HCT116 (cell line): Measurements from ENCODE around the gene MBOAT7. TPM values are rescaled to one million over a fixed set of nuclear protein-coding genes. Genes with fewer than 3 reads are reported as not detected.

ENCODE experiments used
- ATAC-seq: fragments of 200-7000 bp; cut with Tn5 transposase; 2 replicates; pipeline ENCODE4 v1.9.1; 2020; ENCODE audit warnings: mild to moderate bottlenecking, moderate library complexity
- BruUV-seq: library from RNA; stranded (reverse); fragments of 400-500 nt; replicated peaks from 2 replicates; lab custom pipeline; 2021; lab: Mats Ljungman, UMichigan
- CTCF ChIA-PET: fragments of 300-600 bp; sonication (Branson Sonifier 250); formaldehyde crosslinking; loops from one replicate; lab custom pipeline; 2021; ENCODE audit warnings: antibody characterized with exemption; lab: Charles Lee
- POLR2A ChIA-PET: fragments of 300-600, 350-600 bp; sonication (Branson Sonifier 250); formaldehyde crosslinking; loops from one replicate; lab custom pipeline; 2021; ENCODE audit warnings: antibody characterized with exemption; lab: Charles Lee
- RAD21 ChIA-PET, 2 experiments: fragments of 300-600 bp; sonication (Branson Sonifier 250); formaldehyde crosslinking; loops; one replicate each; lab custom pipeline; 2023; ENCODE audit warnings: low total read pairs in 2 of 2; ENCODE audit not compliant: uncharacterized antibody in 2 of 2, unreplicated experiment in 2 of 2, low non-redundant PET in 1 of 2; lab: Charles Lee
- DNase-seq: peaks from one replicate; pipeline ENCODE4 v3.0.0-alpha.2; 2010; ENCODE audit warnings: low read depth, low spot score
- H2AFZ ChIP-seq: fragments of 200-600 bp; shearing (Covaris generic), sonication (generic); 2 replicates; pipeline ENCODE4 v1.6.1; 2017; ENCODE audit warnings: low read depth, mixed run types, mixed read lengths, antibody characterized with exemption, low read length; ENCODE audit not compliant: poor library complexity, severe bottlenecking
- H3K27ac ChIP-seq: 2 replicates; pipeline ENCODE4 v1.5.1; 2012; ENCODE audit warnings: low read depth, low read length
- H3K27me3 ChIP-seq: fragments of 200-600 bp; sonication (generic); 2 replicates; pipeline ENCODE4 v1.6.1; 2016; ENCODE audit warnings: mixed run types, low read length, mixed read lengths; ENCODE audit not compliant: insufficient read depth
- H3K36me3 ChIP-seq, 2 experiments: fragments of 200-500 bp in 1 of 2; fragments of 200-600 bp in 1 of 2; sonication (Bioruptor generic) in 1 of 2; sonication (generic) in 1 of 2; 2 replicates each; pipeline versions ENCODE4 v1.5.1 to v1.6.1; 2014 to 2016; ENCODE audit warnings: low read length in 2 of 2, inconsistent platforms in 1 of 2, mixed read lengths in 1 of 2, mixed run types in 1 of 2; ENCODE audit not compliant: insufficient read depth in 2 of 2, control insufficient read depth in 1 of 2
- H3K4me1 ChIP-seq, 2 experiments: fragments of 200-600 bp in 1 of 2; sonication (generic) in 1 of 2; 2 replicates each; pipeline versions ENCODE4 v1.5.1 to v1.6.1; 2012 to 2017; ENCODE audit warnings: low read length in 2 of 2, inconsistent platforms in 1 of 2, mild to moderate bottlenecking in 1 of 2, mixed read lengths in 1 of 2, mixed run types in 1 of 2, moderate library complexity in 1 of 2; ENCODE audit not compliant: insufficient read depth in 2 of 2, control insufficient read depth in 1 of 2
- H3K4me2 ChIP-seq: fragments of 200-600 bp; sonication (generic); 2 replicates; pipeline ENCODE4 v1.6.1; 2017; ENCODE audit warnings: mixed run types, low read length, mixed read lengths
- H3K4me3 ChIP-seq, 2 experiments: fragments of 200-600 bp in 1 of 2; sonication (generic) in 1 of 2; replicated peaks in 1 of 2; 2 replicates each; pipeline ENCODE4 v1.5.1; 2011 to 2016; ENCODE audit warnings: low read length in 2 of 2, control low read depth in 1 of 2, low read depth in 1 of 2, mild to moderate bottlenecking in 1 of 2, mixed read lengths in 1 of 2, mixed run types in 1 of 2
- H3K79me2 ChIP-seq: fragments of 200-600 bp; sonication (generic); 2 replicates; pipeline ENCODE4 v1.6.1; 2017; ENCODE audit warnings: mild to moderate bottlenecking, mixed run types, low read length, moderate library complexity, mixed read lengths; ENCODE audit not compliant: insufficient read depth
- H3K9ac ChIP-seq: fragments of 200-600 bp; sonication (generic); 2 replicates; pipeline ENCODE4 v1.6.1; 2016; ENCODE audit warnings: low read length, mixed read lengths
- H3K9me2 ChIP-seq: fragments of 200-600 bp; sonication (generic), shearing (Covaris generic); 2 replicates; pipeline ENCODE4 v1.6.1; 2017; ENCODE audit warnings: mixed run types, mild to moderate bottlenecking, moderate library complexity; ENCODE audit not compliant: insufficient read depth
- H3K9me3 ChIP-seq, 2 experiments: fragments of 200-500 bp in 1 of 2; fragments of 200-600 bp in 1 of 2; sonication (Bioruptor generic) in 1 of 2; sonication (generic) in 1 of 2; 2 replicates each; pipeline ENCODE4 v1.6.1; 2014 to 2017; ENCODE audit warnings: low read length in 2 of 2, mixed read lengths in 2 of 2, inconsistent platforms in 1 of 2, low read depth in 1 of 2, mild to moderate bottlenecking in 1 of 2, mixed run types in 1 of 2, moderate library complexity in 1 of 2; ENCODE audit not compliant: control insufficient read depth in 1 of 2, insufficient read depth in 1 of 2
- H4K20me1 ChIP-seq: fragments of 200-600 bp; sonication (generic), shearing (Covaris generic); 2 replicates; pipeline ENCODE4 v1.6.1; 2017; ENCODE audit warnings: mixed run types, mild to moderate bottlenecking, moderate library complexity; ENCODE audit not compliant: insufficient read depth
- CBX3 ChIP-seq: IDR thresholded peaks from 2 replicates; pipeline ENCODE4 v1.6.1; 2012; ENCODE audit warnings: low read depth
- CEBPB ChIP-seq: IDR thresholded peaks from 2 replicates; pipeline ENCODE4 v1.6.1; 2012; ENCODE audit warnings: low read depth
- EGR1 ChIP-seq: IDR thresholded peaks from 2 replicates; pipeline ENCODE4 v1.6.1; 2012; ENCODE audit warnings: low read depth
- ELF1 ChIP-seq: IDR thresholded peaks from 2 replicates; pipeline ENCODE4 v1.6.1; 2012; ENCODE audit warnings: low read depth, borderline replicate concordance
- EZH2 ChIP-seq: fragments of 200-600 bp; sonication (generic); IDR thresholded peaks from 2 replicates; pipeline ENCODE4 v1.6.1; 2017; ENCODE audit warnings: antibody characterized with exemption, mixed run types
- EZH2phosphoT487 ChIP-seq: fragments of 200-600 bp; IDR thresholded peaks from 2 replicates; pipeline ENCODE4 v1.6.1; 2018; ENCODE audit warnings: antibody characterized with exemption, borderline replicate concordance
- FOSL1 ChIP-seq: IDR thresholded peaks from 2 replicates; pipeline ENCODE4 v1.6.1; 2012; ENCODE audit warnings: low read depth
- JUND ChIP-seq: IDR thresholded peaks from 2 replicates; pipeline ENCODE4 v1.6.1; 2012
- POLR2A ChIP-seq: IDR thresholded peaks from 2 replicates; pipeline ENCODE4 v1.7.0; 2011; ENCODE audit warnings: borderline replicate concordance; ENCODE audit not compliant: insufficient read depth, insufficient read length; ENCODE audit errors: extremely low read depth
- POLR2AphosphoS5 ChIP-seq: IDR thresholded peaks from 2 replicates; pipeline ENCODE4 v1.6.1; 2011; ENCODE audit warnings: mild to moderate bottlenecking, low read depth, low read length, moderate library complexity
- SIN3A ChIP-seq: IDR thresholded peaks from 2 replicates; pipeline ENCODE4 v1.6.1; 2012; ENCODE audit warnings: low read depth
- SP1 ChIP-seq: IDR thresholded peaks from 2 replicates; pipeline ENCODE4 v1.6.1; 2012; ENCODE audit warnings: low read depth
- SRF ChIP-seq: IDR thresholded peaks from 2 replicates; pipeline ENCODE4 v1.6.1; 2012; ENCODE audit warnings: low read depth
- TCF7L2 ChIP-seq: IDR thresholded peaks from 2 replicates; pipeline ENCODE4 v1.7.0; 2011; ENCODE audit warnings: borderline replicate concordance, inconsistent platforms; ENCODE audit not compliant: insufficient read depth, insufficient read length; ENCODE audit errors: extremely low read depth
- YY1 ChIP-seq: IDR thresholded peaks from 2 replicates; pipeline ENCODE4 v1.6.1; 2011; ENCODE audit warnings: low read length, low read depth, moderate library complexity, mild to moderate bottlenecking; ENCODE audit not compliant: insufficient replicate concordance; ENCODE audit errors: extremely low read depth
- ZFX ChIP-seq: fragments of 450-650 bp; IDR thresholded peaks from 2 replicates; pipeline ENCODE4 v1.6.1; 2017
- intact Hi-C: fragments of 100-400 bp; cut with micrococcal nuclease; formaldehyde crosslinking; loops from 2 replicates; pipeline ENCODE4 v1.10.0; 2022
- total RNA-seq: library from RNA; stranded (reverse); gene quantifications from one replicate; pipeline ENCODE4 v1.2.1, GENCODE V29; 2021; ENCODE audit not compliant: unreplicated experiment
- TF ChIP-seq, protein P1 (sequence below): IDR thresholded peaks from 2 replicates; pipeline ENCODE4 v1.6.1; 2011; ENCODE audit warnings: mild to moderate bottlenecking, low read length, moderate library complexity; ENCODE audit not compliant: insufficient replicate concordance; ENCODE audit errors: extremely low read depth
- TF ChIP-seq, protein P2 (sequence below): IDR thresholded peaks from 2 replicates; pipeline ENCODE4 v1.6.1; 2012; ENCODE audit warnings: low read depth
- TF ChIP-seq, protein P3 (sequence below), 3 experiments: fragments of 200-600 bp in 1 of 3; sonication (generic) in 1 of 3; IDR thresholded peaks in 2 of 3; conservative IDR thresholded peaks in 1 of 3; 2 replicates each; pipeline ENCODE4 v1.5.1; 2012 to 2017; ENCODE audit warnings: low read depth in 2 of 3, low read length in 2 of 3, antibody characterized with exemption in 1 of 3, borderline replicate concordance in 1 of 3, control low read depth in 1 of 3, mild to moderate bottlenecking in 1 of 3, mixed read lengths in 1 of 3, mixed run types in 1 of 3, moderate library complexity in 1 of 3; ENCODE audit not compliant: insufficient read depth in 1 of 3
- TF ChIP-seq, protein P4 (sequence below): IDR thresholded peaks from 2 replicates; pipeline ENCODE4 v1.6.1; 2012

MBOAT7 gene
- total RNA-seq, 1 experiment from 2014 or later: 113 TPM

DNA sequence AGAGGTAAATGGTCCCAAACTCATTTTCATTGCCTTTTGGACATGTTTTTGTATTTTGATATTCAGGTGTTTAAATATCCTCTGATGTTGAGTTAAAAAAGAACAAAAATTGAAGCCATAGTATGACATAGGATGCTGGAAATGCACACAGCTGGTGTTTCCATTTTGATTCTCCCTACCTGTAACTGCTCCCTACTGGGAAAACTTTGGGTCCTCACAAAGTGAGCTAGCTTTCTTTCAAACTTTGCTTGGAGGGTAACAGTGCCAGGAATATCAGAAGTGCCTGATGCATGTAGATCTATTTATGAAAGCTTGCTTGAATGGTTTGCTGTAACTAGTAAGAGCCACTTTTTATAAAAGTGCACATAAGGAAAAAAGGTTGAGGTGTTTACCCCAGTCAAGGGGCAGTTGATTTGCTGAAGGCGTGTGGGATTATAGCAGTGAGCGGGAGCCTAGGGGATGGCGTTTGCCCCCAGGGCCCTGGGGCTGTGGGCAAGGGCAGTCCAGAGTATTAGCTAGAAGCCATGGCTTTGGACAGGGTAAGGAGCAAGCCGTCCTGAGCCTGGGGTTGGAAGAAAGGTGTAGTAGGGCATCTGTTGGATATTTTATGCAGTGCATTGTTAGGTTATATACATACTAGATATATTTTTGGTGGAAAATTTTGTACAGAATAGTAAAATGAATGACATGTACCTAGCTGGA is 15.5 kb upstream of the MBOAT7 start:
- intact Hi-C loops: no loop called here
- Histone ChIP-seq H3K4me3 (no peak overlapping the region), H3K9me2 (no peaks in the 10 kb centered on the region), H3K27ac (no peak overlapping the region), H2AFZ (no peak overlapping the region), H3K36me3 (peaks cover 55 to 72% of the 10 kb centered on the region in 2 experiments), H3K79me2 (peaks cover 78% of the 10 kb centered on the region), H3K9ac (no peak overlapping the region), H3K27me3 (no peaks in the 10 kb centered on the region), H4K20me1 (peaks cover 73% of the 10 kb centered on the region; the same call in 1 of the 2 replicates), H3K4me1 (peaks cover 18 to 64% of the 10 kb centered on the region in 2 experiments), H3K9me3 (no peaks in the 10 kb centered on the region), H3K4me2 (no peak overlapping the region)
- TF ChIP-seq CEBPB: no peak
- TF ChIP-seq, protein P1, sequence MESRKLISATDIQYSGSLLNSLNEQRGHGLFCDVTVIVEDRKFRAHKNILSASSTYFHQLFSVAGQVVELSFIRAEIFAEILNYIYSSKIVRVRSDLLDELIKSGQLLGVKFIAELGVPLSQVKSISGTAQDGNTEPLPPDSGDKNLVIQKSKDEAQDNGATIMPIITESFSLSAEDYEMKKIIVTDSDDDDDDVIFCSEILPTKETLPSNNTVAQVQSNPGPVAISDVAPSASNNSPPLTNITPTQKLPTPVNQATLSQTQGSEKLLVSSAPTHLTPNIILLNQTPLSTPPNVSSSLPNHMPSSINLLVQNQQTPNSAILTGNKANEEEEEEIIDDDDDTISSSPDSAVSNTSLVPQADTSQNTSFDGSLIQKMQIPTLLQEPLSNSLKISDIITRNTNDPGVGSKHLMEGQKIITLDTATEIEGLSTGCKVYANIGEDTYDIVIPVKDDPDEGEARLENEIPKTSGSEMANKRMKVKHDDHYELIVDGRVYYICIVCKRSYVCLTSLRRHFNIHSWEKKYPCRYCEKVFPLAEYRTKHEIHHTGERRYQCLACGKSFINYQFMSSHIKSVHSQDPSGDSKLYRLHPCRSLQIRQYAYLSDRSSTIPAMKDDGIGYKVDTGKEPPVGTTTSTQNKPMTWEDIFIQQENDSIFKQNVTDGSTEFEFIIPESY: no peak
- no peak for TF ChIP-seq EZH2phosphoT487
- no peak for TF ChIP-seq EGR1
- TF ChIP-seq FOSL1: no peak
- TF ChIP-seq ELF1: no peak
- TF ChIP-seq POLR2A: no peak
- TF ChIP-seq, protein P2, sequence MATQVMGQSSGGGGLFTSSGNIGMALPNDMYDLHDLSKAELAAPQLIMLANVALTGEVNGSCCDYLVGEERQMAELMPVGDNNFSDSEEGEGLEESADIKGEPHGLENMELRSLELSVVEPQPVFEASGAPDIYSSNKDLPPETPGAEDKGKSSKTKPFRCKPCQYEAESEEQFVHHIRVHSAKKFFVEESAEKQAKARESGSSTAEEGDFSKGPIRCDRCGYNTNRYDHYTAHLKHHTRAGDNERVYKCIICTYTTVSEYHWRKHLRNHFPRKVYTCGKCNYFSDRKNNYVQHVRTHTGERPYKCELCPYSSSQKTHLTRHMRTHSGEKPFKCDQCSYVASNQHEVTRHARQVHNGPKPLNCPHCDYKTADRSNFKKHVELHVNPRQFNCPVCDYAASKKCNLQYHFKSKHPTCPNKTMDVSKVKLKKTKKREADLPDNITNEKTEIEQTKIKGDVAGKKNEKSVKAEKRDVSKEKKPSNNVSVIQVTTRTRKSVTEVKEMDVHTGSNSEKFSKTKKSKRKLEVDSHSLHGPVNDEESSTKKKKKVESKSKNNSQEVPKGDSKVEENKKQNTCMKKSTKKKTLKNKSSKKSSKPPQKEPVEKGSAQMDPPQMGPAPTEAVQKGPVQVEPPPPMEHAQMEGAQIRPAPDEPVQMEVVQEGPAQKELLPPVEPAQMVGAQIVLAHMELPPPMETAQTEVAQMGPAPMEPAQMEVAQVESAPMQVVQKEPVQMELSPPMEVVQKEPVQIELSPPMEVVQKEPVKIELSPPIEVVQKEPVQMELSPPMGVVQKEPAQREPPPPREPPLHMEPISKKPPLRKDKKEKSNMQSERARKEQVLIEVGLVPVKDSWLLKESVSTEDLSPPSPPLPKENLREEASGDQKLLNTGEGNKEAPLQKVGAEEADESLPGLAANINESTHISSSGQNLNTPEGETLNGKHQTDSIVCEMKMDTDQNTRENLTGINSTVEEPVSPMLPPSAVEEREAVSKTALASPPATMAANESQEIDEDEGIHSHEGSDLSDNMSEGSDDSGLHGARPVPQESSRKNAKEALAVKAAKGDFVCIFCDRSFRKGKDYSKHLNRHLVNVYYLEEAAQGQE: no peak
- TF ChIP-seq SP1: no peak
- TF ChIP-seq EZH2: no peak
- no peak for TF ChIP-seq TCF7L2
- TF ChIP-seq JUND: no peak
- no peak for TF ChIP-seq SRF
- TF ChIP-seq SIN3A: no peak
- no peak for TF ChIP-seq ZFX
- no peak for TF ChIP-seq POLR2AphosphoS5
- no peak for TF ChIP-seq YY1
- TF ChIP-seq, protein P3, sequence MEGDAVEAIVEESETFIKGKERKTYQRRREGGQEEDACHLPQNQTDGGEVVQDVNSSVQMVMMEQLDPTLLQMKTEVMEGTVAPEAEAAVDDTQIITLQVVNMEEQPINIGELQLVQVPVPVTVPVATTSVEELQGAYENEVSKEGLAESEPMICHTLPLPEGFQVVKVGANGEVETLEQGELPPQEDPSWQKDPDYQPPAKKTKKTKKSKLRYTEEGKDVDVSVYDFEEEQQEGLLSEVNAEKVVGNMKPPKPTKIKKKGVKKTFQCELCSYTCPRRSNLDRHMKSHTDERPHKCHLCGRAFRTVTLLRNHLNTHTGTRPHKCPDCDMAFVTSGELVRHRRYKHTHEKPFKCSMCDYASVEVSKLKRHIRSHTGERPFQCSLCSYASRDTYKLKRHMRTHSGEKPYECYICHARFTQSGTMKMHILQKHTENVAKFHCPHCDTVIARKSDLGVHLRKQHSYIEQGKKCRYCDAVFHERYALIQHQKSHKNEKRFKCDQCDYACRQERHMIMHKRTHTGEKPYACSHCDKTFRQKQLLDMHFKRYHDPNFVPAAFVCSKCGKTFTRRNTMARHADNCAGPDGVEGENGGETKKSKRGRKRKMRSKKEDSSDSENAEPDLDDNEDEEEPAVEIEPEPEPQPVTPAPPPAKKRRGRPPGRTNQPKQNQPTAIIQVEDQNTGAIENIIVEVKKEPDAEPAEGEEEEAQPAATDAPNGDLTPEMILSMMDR (IDR thresholded peaks at IDR 0.05 in 2 of 3, conservative IDR thresholded peaks at IDR 0.05 in 1 of 3; ENCODE audit: borderline replicate concordance in 1 of 3, insufficient read depth in 1 of 3, low read depth in 2 of 3, low read length in 2 of 3): no peak
- no peak for TF ChIP-seq CBX3
- TF ChIP-seq, protein P4, sequence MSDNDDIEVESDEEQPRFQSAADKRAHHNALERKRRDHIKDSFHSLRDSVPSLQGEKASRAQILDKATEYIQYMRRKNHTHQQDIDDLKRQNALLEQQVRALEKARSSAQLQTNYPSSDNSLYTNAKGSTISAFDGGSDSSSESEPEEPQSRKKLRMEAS: no peak
- DNase-seq (no peak), ATAC-seq (no peak)
- no TSS peak for BruUV-seq
- RAD21 ChIA-PET: no interaction called here
- CTCF ChIA-PET: no interaction called here
- POLR2A ChIA-PET: interaction anchor here (1.7 to 2.5 kb wide), 2 partner anchors 11 to 15 kb away, joined by 4 to 16 read pairs; partner anchors contain the start of genes MBOAT7 and TSEN34
